Ovary (tissue), 3 donors: ENCODE measurements around the gene TMEM14C.

Experiments
- CTCF ChIP-seq, 3 donors: fragments of 450-650 bp in 2 of 3; fragments of 200-600 bp in 1 of 3; IDR thresholded peaks; one replicate each; pipeline versions ENCODE4 v1.5.1 to v1.8.0; 2016 to 2022; ENCODE audit warnings: antibody characterized with exemption in 3 of 3, mild to moderate bottlenecking in 1 of 3
- EP300 ChIP-seq: sonication (generic); formaldehyde crosslinking; IDR thresholded peaks from one replicate; pipeline ENCODE4 v1.6.1; 2017; ENCODE audit warnings: antibody characterized with exemption
- POLR2A ChIP-seq: fragments of 450-650 bp; IDR thresholded peaks from one replicate; pipeline ENCODE4 v1.6.1; 2017; ENCODE audit warnings: antibody characterized with exemption, mild to moderate bottlenecking, moderate library complexity
- donor health status: DM: no; HTN: no; CAD: no.

DNA sequence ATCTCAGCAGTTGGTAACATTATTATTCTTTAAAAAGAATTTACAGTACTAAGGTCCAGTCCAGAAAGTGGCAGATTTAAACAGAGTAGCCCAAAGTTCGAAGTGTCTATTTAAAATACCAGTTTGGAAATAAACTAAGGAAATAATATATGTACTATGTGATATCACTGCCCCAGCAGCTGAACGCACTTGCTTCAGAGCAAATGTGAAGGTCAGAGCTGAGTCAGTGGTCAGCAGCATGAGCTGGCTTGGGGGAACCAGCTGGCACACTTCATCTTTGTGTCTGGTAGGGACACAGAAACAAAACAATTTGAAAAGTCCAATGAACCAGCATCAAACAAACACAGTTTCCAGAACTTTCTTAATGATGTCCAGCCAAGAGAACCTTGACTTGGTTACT lies 40.1 kb downstream of the TMEM14C start:
- TF ChIP-seq POLR2A (no peak), CTCF (IDR thresholded peaks at IDR 0.05) (no peak), EP300 (no peak)
